AG20443 (cell line): ENCODE data around the gene OR5A1.
A peak's percentile ranks its signal among the peaks of the same experiment; 100 is the strongest.
"Not testable (repeated sequence)": the region's sequence is repeated elsewhere in the genome, so short reads cannot be mapped to it uniquely, and the experiment has no call there.

Source experiments
- DNase-seq: peaks from one replicate; pipeline ENCODE4 v3.0.0; 2012; ENCODE audit warnings: low spot score, mixed read lengths

OR5A1 gene

GRCh38 chr11:59436169-59436568, at the start of gene OR5A1:
Gene OR5A1 (plus strand): TSS chr11:59436469. CDS start chr11:59443169, 6,700 bp downstream.
- DNase-seq: no peak

GRCh38 chr11:59394186-59394585, 42.1 kb upstream of the OR5A1 start:
- DNase-seq: no peak

- DNase-seq: no peak
These were observed 35.6 kb upstream of the OR5A1 start for GRCh38 chr11:59400461-59401261.

- no peak for DNase-seq
These were observed 35.1 kb upstream of the OR5A1 start for GRCh38 chr11:59401262-59401552.

GRCh38 chr11:59403546-59403945, 32.7 kb upstream of the OR5A1 start:
- no peak for DNase-seq

- DNase-seq: no peak
These were observed 22.6 kb upstream of the OR5A1 start for GRCh38 chr11:59413646-59414045.

- no peak for DNase-seq
These were observed 21.2 kb upstream of the OR5A1 start for GRCh38 chr11:59415111-59415510.

GRCh38 chr11:59416613-59417012, 19.7 kb upstream of the OR5A1 start:
- no peak for DNase-seq

GRCh38 chr11:59417023-59417422, 19.2 kb upstream of the OR5A1 start:
- DNase-seq: no peak

GRCh38 chr11:59418156-59418555, 18.1 kb upstream of the OR5A1 start:
- no peak for DNase-seq

- no peak for DNase-seq
These were observed 12.4 kb upstream of the OR5A1 start for GRCh38 chr11:59423835-59424234.

GRCh38 chr11:59425131-59425530, 11.1 kb upstream of the OR5A1 start:
- DNase-seq: no peak

- DNase-seq: no peak
These were observed 9.8 kb upstream of the OR5A1 start, which contains the start of gene OR5A2 for GRCh38 chr11:59426361-59427067. Gene OR5A2 (minus strand): TSS chr11:59426413. CDS start chr11:59422953, 3,460 bp downstream.

- DNase-seq: no peak
These were observed 9.2 kb upstream of the OR5A1 start for GRCh38 chr11:59427068-59427382.

GRCh38 chr11:59429924-59430516, 6.2 kb upstream of the OR5A1 start:
- peak; percentile 56 for DNase-seq

- no peak for DNase-seq
These were observed 1.5 kb downstream of the OR5A1 start for GRCh38 chr11:59437770-59438169.

GRCh38 chr11:59445624-59446023, 9.4 kb downstream of the OR5A1 start:
- DNase-seq: not testable (repeated sequence)

- no peak for DNase-seq
These were observed 12.2 kb downstream of the OR5A1 start for GRCh38 chr11:59448484-59448883.

- DNase-seq: no peak
These were observed 20.4 kb downstream of the OR5A1 start, which contains the start of gene OR4D6 for GRCh38 chr11:59456661-59457060. Gene OR4D6 (plus strand): TSS chr11:59456961. CDS start chr11:59456961, 0 bp downstream.

- DNase-seq: no peak
These were observed 23.6 kb downstream of the OR5A1 start for GRCh38 chr11:59459916-59460315.

GRCh38 chr11:59463190-59463641, 26.9 kb downstream of the OR5A1 start:
- peak; percentile 27 for DNase-seq

- DNase-seq: no peak
These were observed 36.7 kb downstream of the OR5A1 start, which contains the start of gene OR4D10 for GRCh38 chr11:59473015-59473414. Gene OR4D10 (plus strand): TSS chr11:59473315. CDS start chr11:59477430, 4,115 bp downstream.

- no peak for DNase-seq
These were observed 38.9 kb downstream of the OR5A1 start for GRCh38 chr11:59475176-59475575.
